ENCODE data around the gene PLEKHG1.

Gene PLEKHG1

GRCh38 chr6:150640556-150641209, 41.0 kb downstream of the PLEKHG1 start:
- DNase-seq (ENCODE audit: low read depth), result no peak

- DNase-seq (ENCODE audit: low read depth), result no peak
Measured at GRCh38 chr6:150641398-150642139, 41.9 kb downstream of the PLEKHG1 start.

GRCh38 chr6:150646228-150646627, 46.5 kb downstream of the PLEKHG1 start:
- DNase-seq (ENCODE audit: low read depth), result no peak

- DNase-seq (ENCODE audit: low read depth), result no peak
Measured at GRCh38 chr6:150647051-150647450, 47.4 kb downstream of the PLEKHG1 start.

Data from HS-5 (cell line).